LHCN-M2 (cell line): Measurements from ENCODE around the gene SLC17A5. TPM values are rescaled to one million over a fixed set of nuclear protein-coding genes. Genes with fewer than 3 reads are reported as not detected.
"Not testable (repeated sequence)": the region's sequence is repeated elsewhere in the genome, so short reads cannot be mapped to it uniquely, and the experiment has no call there.

ENCODE experiments used
- DNase-seq: peaks from one replicate; pipeline ENCODE4 v3.0.0-alpha.2; 2012; ENCODE audit warnings: low read depth
- total RNA-seq: library from RNA; depleted of rRNA; stranded (reverse); fragments of >200 nt; gene quantifications from 2 replicates; pipeline ENCODE4 v1.2.3, GENCODE V29; 2014

SLC17A5 gene
- total RNA-seq, 1 experiment from 2014 or later: 15.7 TPM

GRCh38 chr6:73666393-73666792 lies 12.6 kb upstream of the SLC17A5 start:
- DNase-seq: no peak

GRCh38 chr6:73665686-73666319 lies 12.0 kb upstream of the SLC17A5 start:
- DNase-seq: no peak

- DNase-seq: no peak
Observed at GRCh38 chr6:73664701-73665100, 10.9 kb upstream of the SLC17A5 start.

- DNase-seq: no peak
Observed at GRCh38 chr6:73657201-73657600, 3.4 kb upstream of the SLC17A5 start.

GRCh38 chr6:73656531-73657145 lies 2.8 kb upstream of the SLC17A5 start:
- no peak for DNase-seq

GRCh38 chr6:73655341-73655917 lies 1.6 kb upstream of the SLC17A5 start:
- DNase-seq: no peak

DNA sequence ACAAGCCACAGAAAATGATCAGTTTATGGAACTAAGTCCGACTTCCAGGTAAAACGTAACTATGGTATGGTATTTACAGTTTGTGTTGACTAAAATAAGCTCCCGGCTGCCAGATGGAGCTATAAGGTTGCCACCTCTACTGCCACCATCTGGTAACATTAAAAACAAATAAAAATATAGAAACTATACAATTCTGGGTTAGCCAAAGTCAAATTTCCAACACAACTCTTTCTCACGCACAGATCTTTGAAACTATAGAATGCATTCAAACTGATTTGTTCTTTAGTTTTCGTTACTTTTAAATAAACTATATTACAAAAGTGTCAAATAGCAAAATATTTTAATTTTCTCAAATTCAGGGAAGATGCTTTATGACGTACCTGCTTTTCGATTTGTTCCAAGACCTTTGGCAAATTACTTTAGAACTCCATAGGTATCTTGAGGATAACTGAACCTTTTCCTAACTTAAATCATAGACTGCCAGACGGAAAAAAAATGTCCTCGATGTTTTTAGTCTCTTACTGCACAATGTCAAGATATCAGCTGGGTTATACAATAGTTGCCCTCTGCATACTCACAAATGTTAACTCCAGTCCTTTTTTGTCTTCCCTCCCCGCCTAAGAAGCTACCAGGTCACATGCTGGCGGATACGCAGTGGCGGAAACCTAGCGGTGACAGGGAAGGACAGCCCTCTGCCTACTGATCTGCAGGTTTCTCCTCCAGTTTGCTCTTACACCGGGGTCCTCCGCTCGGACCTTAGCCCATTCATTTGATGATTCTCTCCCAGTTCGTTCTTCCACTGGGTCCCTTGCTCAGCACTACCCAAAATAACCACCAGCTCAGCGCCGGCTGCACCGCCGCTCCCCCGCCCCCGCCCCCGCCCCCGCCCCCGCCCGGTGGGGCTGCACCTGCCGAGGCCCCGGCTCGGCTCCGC lies 888 bp downstream of the SLC17A5 start:
- peak; percentile 44 for DNase-seq

DNA sequence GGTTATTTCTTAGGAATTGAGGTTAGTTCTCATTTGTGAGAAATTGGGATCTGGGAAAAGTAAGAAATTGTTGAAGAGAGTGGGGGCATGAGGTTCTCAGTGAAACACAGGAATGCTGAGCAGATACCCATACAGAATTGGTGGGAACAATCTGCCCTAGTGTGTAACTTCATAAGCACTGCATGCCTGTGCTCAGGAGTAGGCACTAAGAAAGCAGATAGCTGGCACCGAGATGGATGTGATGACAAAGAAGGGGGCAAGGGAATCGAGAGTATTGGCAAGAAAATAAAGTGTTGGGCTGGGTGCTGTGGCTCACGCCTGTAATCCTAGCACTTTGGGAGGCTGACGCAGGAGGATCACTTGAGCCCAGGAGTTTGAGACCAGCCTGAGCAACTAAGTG lies 4.0 kb downstream of the SLC17A5 start:
- DNase-seq: no peak

DNA sequence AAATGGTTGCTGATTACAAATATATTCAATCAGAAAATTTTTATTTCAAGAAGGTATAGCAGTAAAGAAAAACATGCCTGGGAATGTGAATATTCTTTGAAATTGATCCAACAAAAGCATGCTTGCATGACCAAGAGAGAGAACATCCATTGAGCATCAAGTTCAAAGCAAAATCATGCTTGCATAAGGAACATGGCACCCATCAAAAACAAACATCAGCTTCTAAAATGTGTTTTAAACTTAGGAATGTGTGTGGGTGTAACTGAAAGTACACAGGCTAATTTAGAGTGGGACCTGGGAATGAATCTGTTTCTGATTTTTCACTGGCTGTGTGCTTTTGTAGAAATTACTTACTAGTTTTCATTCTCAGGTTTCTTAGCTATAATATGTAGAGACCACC lies 5.6 kb downstream of the SLC17A5 start:
- peak; percentile 50 for DNase-seq

DNA sequence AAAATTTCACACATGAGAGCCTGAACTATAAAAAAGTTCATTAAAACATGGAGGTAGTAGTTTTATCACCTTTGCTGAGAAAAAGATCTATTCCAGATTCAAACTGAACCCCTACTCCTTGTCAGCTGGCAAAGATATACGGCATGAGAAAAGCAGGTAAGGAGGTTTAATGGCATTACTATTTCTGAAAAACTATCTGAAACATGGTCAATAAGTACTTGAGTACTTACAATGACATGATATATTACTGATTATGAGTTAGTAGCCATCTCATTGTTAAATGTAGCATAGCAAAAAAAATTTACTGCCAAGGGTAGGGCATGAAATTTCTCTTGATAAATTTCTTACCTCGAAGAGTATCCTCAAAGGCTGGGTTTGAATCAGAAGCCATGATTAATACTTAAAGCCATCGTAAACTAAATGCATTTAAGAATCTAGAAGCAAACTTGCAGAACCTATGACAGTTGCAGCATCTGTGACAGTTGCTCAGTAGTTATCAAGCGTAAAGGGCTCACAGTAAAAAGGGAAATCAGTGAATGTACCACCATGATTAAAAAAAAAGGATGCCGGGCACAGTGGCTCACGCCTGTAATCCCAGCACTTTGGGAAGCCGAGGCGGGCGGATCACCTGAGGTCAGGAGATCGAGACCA lies 8.7 kb downstream of the SLC17A5 start:
- DNase-seq: no peak

DNA sequence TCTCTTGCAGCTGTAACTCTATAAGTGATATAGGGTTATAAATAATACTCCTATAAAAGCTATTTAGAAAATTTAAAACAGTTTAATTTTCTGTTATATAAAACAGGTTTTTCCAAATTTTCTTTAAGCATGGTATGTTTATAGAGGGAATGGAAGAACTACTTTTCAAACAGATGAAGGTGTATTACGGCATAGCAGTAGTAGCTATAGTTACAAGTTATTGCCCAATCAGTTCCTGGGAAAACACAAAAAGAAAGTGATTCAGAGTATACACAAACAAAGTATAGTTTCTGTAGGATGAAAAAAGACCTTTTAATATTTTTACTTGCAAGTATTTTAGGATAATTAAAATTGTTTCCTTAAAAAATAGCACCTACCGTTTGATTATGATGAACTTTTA lies 9.8 kb downstream of the SLC17A5 start:
- DNase-seq: no peak

- DNase-seq: no peak
Observed at GRCh38 chr6:73642530-73642929, 11.3 kb downstream of the SLC17A5 start.

DNA sequence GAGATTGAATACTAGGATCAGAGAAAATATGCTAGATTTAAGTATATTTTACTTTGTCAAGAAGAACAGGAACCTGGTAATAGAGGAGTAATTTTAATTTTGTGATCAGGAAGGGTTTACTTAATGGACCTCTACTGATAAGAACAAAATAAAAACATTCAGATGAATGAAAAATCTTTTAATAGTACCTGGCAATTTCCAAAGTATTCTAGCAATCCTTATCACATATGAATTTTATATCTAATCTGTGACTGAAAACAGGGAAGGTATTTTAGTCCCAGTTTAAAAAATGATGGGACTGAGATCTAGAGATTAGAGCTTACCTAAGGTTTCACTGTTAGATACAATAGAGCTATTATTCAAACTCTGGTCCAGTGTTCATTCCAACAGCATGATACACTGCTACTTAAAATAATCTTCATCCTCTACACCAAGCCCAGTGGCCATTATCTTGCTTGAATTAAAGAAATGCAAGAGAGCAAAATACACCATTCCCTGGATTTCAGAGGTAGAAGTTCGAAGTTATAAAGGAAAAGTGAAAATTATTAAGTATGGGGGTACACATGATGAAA lies 13.5 kb downstream of the SLC17A5 start:
- no peak for DNase-seq

DNA sequence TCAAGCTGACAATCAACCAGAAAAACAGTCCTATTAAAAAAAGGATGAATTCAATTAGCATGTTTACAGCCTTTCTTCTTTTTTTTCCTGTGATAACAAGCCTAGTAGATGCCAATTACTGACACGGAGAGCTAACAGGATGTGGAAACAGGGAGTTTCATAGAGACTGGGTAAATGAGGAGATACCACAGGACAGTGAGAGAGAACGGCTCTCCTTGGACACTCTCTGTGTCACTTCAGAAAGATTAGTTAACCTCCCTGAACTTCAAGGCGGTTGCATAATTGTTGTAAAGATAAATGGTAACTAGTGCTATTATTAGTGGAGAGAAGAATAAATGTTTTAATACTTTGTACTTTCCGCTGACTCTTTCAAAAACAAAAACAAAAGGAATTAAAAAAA lies 14.8 kb downstream of the SLC17A5 start:
- no peak for DNase-seq

- DNase-seq: no peak
Observed at GRCh38 chr6:73637404-73637803, 16.4 kb downstream of the SLC17A5 start.

GRCh38 chr6:73636048-73636447 lies 17.7 kb downstream of the SLC17A5 start:
- DNase-seq: no peak

DNA sequence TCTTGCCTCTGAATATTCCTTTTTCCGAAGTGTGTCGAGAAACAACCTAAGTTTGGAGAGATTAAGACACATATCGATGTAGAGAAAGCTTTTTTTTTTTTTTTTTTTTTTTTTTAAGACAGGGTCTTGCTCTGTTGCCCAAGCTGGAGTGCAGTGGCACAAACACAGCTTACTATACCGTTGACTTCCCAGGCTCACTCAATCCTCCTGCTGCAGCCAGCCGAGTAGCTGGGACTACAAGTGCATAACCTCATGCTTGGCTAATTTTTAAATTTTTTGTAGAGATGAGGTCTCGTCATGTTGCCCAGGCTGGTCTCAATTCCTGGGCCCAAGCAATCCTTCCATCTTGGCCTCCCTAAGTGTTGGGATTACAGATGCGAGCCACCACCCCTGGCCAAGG lies 21.4 kb downstream of the SLC17A5 start:
- no peak for DNase-seq

DNA sequence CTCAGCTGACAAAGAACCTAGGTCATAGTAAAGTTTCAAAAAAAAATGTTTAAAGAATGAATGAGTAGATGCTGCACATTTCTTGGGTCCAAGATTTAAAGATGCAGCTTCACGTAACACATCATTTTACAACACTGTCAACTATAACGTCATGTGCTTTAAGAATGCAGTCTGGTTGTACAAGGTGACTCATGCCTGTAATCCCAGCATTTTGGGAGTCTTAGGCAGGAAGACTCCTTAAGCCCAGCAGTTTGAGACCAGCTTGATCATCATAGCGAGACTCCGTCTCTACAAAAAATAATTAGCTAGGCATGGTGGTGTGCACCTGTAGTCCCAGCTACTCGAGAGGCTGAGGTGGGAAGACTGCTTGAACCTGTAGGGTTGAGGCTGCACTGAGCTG lies 21.9 kb downstream of the SLC17A5 start:
- DNase-seq: no peak

DNA sequence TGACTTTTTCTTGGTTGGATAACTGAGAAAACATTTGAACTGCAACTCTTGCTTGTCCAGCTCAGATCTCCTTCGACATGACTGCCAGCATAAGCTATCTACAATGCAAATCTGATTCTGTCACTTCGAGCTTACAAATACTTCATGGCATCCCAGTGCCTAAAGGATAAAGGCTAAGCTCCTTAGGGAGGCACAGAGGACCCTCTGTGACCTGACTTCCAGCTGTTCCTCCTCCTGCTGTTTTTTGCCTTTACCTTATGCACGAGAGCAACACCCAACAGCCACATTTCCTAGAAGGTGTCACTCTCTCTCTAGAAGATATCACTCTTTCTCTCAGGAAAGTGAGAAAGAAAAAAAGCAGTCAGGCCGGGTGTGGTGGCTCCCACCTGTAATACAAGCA lies 23.4 kb downstream of the SLC17A5 start:
- no peak for DNase-seq

- no peak for DNase-seq
Observed at GRCh38 chr6:73624896-73625295, 28.9 kb downstream of the SLC17A5 start.

DNA sequence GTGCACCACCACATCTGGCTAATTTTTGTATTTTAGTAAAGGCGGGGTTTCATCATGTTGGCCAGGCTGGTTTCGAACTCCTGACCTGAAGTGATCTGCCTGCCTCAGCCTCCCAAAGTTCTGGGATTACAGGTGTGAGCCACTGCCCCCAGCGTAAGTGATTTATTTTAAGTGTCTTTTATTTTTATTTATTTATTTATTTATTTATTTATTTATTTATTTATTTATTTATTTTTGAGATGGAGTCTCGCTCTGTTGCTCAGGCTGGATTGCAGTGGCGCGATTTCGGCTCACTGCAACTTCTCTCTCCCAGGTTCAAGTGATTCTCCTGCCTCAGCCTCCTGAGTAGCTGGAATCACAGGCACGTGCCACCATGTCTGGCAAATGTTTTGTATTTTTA lies 30.3 kb downstream of the SLC17A5 start:
- DNase-seq: not testable (repeated sequence)
